Testis (tissue), 2 donors: ENCODE measurements around the gene CYP4F2.

Experiments used
- POLR2A ChIP-seq: fragments of 450-650 bp; IDR thresholded peaks from one replicate; pipeline ENCODE4 v1.6.1; 2017; ENCODE audit warnings: antibody characterized with exemption, mild to moderate bottlenecking, moderate library complexity
- TF ChIP-seq, protein P1 (sequence below), 3 experiments: fragments of 450-650 bp in 2 of 3; fragments of 200-600 bp in 1 of 3; sonication (generic) in 1 of 3; IDR thresholded peaks; one replicate each; pipeline ENCODE4 v1.5.1; 2016 to 2019; ENCODE audit warnings: antibody characterized with exemption in 3 of 3, mild to moderate bottlenecking in 2 of 3, moderate library complexity in 1 of 3

DNA sequence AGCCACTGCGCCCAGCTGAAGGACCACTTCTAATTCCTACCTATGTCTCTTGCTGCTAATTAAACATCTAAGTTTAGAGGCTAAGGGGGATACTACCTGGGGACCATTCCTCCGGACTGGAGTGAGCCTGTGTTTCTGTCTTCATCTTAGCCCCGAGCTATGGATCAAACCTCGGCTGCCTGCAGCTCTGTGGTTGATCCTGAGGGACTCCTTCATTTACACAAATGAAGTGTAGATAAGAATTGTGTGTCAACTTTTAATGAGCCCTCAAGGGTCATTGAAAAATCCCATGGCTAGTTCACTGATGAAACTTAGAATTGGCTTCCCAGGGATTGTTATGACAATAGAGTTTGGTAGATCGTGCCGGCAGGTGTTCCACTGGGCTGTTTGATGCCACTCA, 51.0 kb downstream of the CYP4F2 start:
- TF ChIP-seq, protein P1, sequence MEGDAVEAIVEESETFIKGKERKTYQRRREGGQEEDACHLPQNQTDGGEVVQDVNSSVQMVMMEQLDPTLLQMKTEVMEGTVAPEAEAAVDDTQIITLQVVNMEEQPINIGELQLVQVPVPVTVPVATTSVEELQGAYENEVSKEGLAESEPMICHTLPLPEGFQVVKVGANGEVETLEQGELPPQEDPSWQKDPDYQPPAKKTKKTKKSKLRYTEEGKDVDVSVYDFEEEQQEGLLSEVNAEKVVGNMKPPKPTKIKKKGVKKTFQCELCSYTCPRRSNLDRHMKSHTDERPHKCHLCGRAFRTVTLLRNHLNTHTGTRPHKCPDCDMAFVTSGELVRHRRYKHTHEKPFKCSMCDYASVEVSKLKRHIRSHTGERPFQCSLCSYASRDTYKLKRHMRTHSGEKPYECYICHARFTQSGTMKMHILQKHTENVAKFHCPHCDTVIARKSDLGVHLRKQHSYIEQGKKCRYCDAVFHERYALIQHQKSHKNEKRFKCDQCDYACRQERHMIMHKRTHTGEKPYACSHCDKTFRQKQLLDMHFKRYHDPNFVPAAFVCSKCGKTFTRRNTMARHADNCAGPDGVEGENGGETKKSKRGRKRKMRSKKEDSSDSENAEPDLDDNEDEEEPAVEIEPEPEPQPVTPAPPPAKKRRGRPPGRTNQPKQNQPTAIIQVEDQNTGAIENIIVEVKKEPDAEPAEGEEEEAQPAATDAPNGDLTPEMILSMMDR (IDR thresholded peaks at IDR 0.05): no peak
- no peak for TF ChIP-seq POLR2A
